ENCODE data around the gene TLE3.

DNA sequence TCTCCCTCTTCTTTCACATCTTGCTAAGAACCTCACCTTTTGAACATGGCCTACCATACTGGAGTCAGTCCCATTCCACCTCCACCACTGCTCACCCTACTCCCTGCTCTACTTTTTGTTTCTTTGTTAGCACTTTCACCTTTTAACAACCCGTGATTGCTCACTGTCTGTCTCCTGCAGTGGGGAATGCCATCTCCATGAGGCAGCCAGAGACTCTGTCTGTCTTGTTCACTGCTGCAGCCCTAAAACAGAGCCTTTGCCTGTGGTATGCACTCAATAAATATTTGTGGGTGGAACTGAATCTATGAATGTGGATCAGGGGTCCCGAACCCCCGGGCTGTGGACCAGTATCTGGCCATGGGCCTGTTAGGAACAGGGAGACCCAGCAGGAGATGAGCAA is 16.5 kb upstream of the TLE3 start:
- TF ChIP-seq CTCF (IDR thresholded peaks at IDR 0.05) (no peak), POLR2A (IDR thresholded peaks at IDR 0.05) (no peak)
